HepG2 (cell line): Measurements from ENCODE around the gene STX12. TPM values are rescaled to one million over a fixed set of nuclear protein-coding genes. Genes with fewer than 3 reads are reported as not detected.

Source experiments
- ARNT ChIP-seq: fragments of 450-650 bp; IDR thresholded peaks from 2 replicates; pipeline ENCODE4 v1.6.1; 2017
- ASH2L ChIP-seq: fragments of 300-600, 200-600 bp; sonication (generic); IDR thresholded peaks from 2 replicates; pipeline ENCODE4 v1.7.0; 2017; ENCODE audit warnings: low read depth, mild to moderate bottlenecking, moderate library complexity, mixed read lengths, low read length; ENCODE audit not compliant: insufficient read length
- DRAP1 ChIP-seq: IDR thresholded peaks from 2 replicates; pipeline ENCODE4 v1.6.1; 2016; ENCODE audit warnings: missing genetic modification reagents, missing compliant biosample characterization
- EEA1 ChIP-seq: sonication (generic); formaldehyde crosslinking; IDR thresholded peaks from 2 replicates; pipeline ENCODE4 v1.5.1; 2020; ENCODE audit warnings: mild to moderate bottlenecking, missing genetic modification reagents, borderline replicate concordance
- ELF4 ChIP-seq: sonication (generic); formaldehyde crosslinking; IDR thresholded peaks from 2 replicates; pipeline ENCODE4 v1.5.0; 2020; ENCODE audit warnings: missing genetic modification reagents, mild to moderate bottlenecking, moderate library complexity, borderline replicate concordance
- HDAC1 ChIP-seq: sonication (generic); formaldehyde crosslinking; IDR thresholded peaks from 2 replicates; pipeline ENCODE4 v1.5.1; 2020; ENCODE audit warnings: mild to moderate bottlenecking, missing genetic modification reagents
- HIVEP1 ChIP-seq: sonication (generic); formaldehyde crosslinking; IDR thresholded peaks from 2 replicates; pipeline ENCODE4 v1.4.0; 2020; ENCODE audit warnings: mild to moderate bottlenecking, missing genetic modification reagents
- KLF9 ChIP-seq: IDR thresholded peaks from 2 replicates; pipeline ENCODE4 v1.6.1; 2016; ENCODE audit warnings: low read depth
- LBX2 ChIP-seq: sonication (generic); formaldehyde crosslinking; IDR thresholded peaks from 2 replicates; pipeline ENCODE4 v1.5.0; 2020; ENCODE audit warnings: missing genetic modification reagents, mild to moderate bottlenecking, borderline replicate concordance
- MYNN ChIP-seq: sonication (generic); formaldehyde crosslinking; IDR thresholded peaks from 2 replicates; pipeline ENCODE4 v1.4.0; 2020; ENCODE audit warnings: mild to moderate bottlenecking, low read depth, missing genetic modification reagents
- NONO ChIP-seq, 2 experiments: fragments of 450-650 bp in 1 of 2; sonication (generic) in 1 of 2; formaldehyde crosslinking in 1 of 2; IDR thresholded peaks in 1 of 2; conservative IDR thresholded peaks in 1 of 2; 2 replicates each; pipeline versions ENCODE4 v1.6.1 to v1.8.0; 2017 to 2022; ENCODE audit warnings: mild to moderate bottlenecking in 1 of 2, missing genetic modification reagents in 1 of 2, moderate library complexity in 1 of 2
- ZFY ChIP-seq: sonication (generic); formaldehyde crosslinking; IDR thresholded peaks from 2 replicates; pipeline ENCODE4 v1.4.0; 2020; ENCODE audit warnings: missing genetic modification reagents
- ZMYM2 ChIP-seq: sonication (generic); formaldehyde crosslinking; IDR thresholded peaks from 2 replicates; pipeline ENCODE4 v1.8.0; 2022; ENCODE audit warnings: mild to moderate bottlenecking, missing genetic modification reagents
- ZNF10 ChIP-seq: sonication (generic); formaldehyde crosslinking; IDR thresholded peaks from 2 replicates; pipeline ENCODE4 v1.4.0; 2020; ENCODE audit warnings: mild to moderate bottlenecking, low read depth, missing genetic modification reagents, borderline replicate concordance
- ZNF24 ChIP-seq: fragments of 450-650 bp; IDR thresholded peaks from 2 replicates; pipeline ENCODE4 v1.6.1; 2017; ENCODE audit warnings: antibody characterized with exemption, mild to moderate bottlenecking
- ZNF460 ChIP-seq: sonication (generic); formaldehyde crosslinking; IDR thresholded peaks from 2 replicates; pipeline ENCODE4 v1.5.1; 2020; ENCODE audit warnings: missing genetic modification reagents, mild to moderate bottlenecking, borderline replicate concordance
- ZNF512B ChIP-seq: sonication (generic); formaldehyde crosslinking; IDR thresholded peaks from 2 replicates; pipeline ENCODE4 v1.5.1; 2020; ENCODE audit warnings: missing genetic modification reagents, mild to moderate bottlenecking, borderline replicate concordance
- ZNF7 ChIP-seq: IDR thresholded peaks from 2 replicates; pipeline ENCODE4 v1.6.1; 2016; ENCODE audit warnings: missing biosample characterization, missing genetic modification reagents
- ZNF770 ChIP-seq: sonication (generic); formaldehyde crosslinking; IDR thresholded peaks from 2 replicates; pipeline ENCODE4 v1.5.0; 2020; ENCODE audit warnings: mild to moderate bottlenecking, missing genetic modification reagents
- ZNF816 ChIP-seq: sonication (generic); formaldehyde crosslinking; IDR thresholded peaks from 2 replicates; pipeline ENCODE4 v1.8.0; 2022; ENCODE audit warnings: missing genetic modification reagents, mild to moderate bottlenecking, borderline replicate concordance
- ZSCAN31 ChIP-seq: sonication (generic); formaldehyde crosslinking; IDR thresholded peaks from 2 replicates; pipeline ENCODE4 v1.5.0; 2020; ENCODE audit warnings: low read depth, mild to moderate bottlenecking, missing genetic modification reagents
- polyA plus RNA-seq, 8 experiments: library from polyadenylated mRNA; depleted of rRNA in 3 of 8; stranded (reverse) in 7 of 8; unstranded in 1 of 8; fragments of >200 nt; fragmentation: Illumina TruSeq in 4 of 8; extraction: Trizol in 4 of 8; gene quantifications; 2 replicates each; pipeline versions ENCODE4 v1.2.1 to v1.2.3, GENCODE V29; 2011 to 2016; ENCODE audit warnings: low read depth in 4 of 8, missing spikeins in 1 of 8, mixed read lengths in 1 of 8; ENCODE audit not compliant: insufficient read depth in 1 of 8
- total RNA-seq, 5 experiments: library from RNA; depleted of rRNA; stranded (reverse); fragments of >200 nt; fragmentation: Illumina TruSeq; extraction: Trizol; gene quantifications; 2 replicates each; pipeline ENCODE4 v1.2.3, GENCODE V29; 2016; ENCODE audit warnings: low read depth in 1 of 5

The STX12 gene
- total and polyA plus RNA-seq, 2 of the 13 experiments (the other 11 are each of a cell fraction or from before 2014, with no cell fraction given): 9.0 to 19.7 TPM

- peak; percentile 66 for TF ChIP-seq HDAC1 (CRISPR knock-in tag)
- peak; percentile 21; the same call in 1 of the 2 replicates for TF ChIP-seq ZNF770
- TF ChIP-seq ZSCAN31 (CRISPR knock-in tag): no peak
- no peak for TF ChIP-seq MYNN (CRISPR knock-in tag)
- TF ChIP-seq KLF9 (CRISPR knock-in tag): no peak
- peak; percentile 83 for TF ChIP-seq DRAP1 (CRISPR knock-in tag)
- TF ChIP-seq ZNF460 (CRISPR knock-in tag): no peak
- no peak for TF ChIP-seq ZNF24
- TF ChIP-seq ELF4 (CRISPR knock-in tag): no peak
- no peak for TF ChIP-seq ZNF816
- TF ChIP-seq ARNT: no peak
- 0 out of 2 replicates have a peak, but pooled peaks have one; percentile 28 for TF ChIP-seq LBX2 (CRISPR knock-in tag)
- peak; percentile 83 for TF ChIP-seq ZFY (CRISPR knock-in tag)
- TF ChIP-seq ZNF7 (CRISPR knock-in tag): no peak
- no peak for TF ChIP-seq EEA1 (CRISPR knock-in tag)
- TF ChIP-seq ASH2L: peak; percentile 51
- no peak for TF ChIP-seq NONO (IDR thresholded peaks at IDR 0.05)
- TF ChIP-seq NONO (CRISPR knock-in tag; conservative IDR thresholded peaks at IDR 0.05): 0 out of 2 replicates have a peak, but pooled peaks have one; percentile 39
- no peak for TF ChIP-seq ZMYM2 (CRISPR knock-in tag)
- TF ChIP-seq ZNF512B (CRISPR knock-in tag): no peak
- TF ChIP-seq ZNF10 (CRISPR knock-in tag): no peak
- TF ChIP-seq HIVEP1: peak; percentile 59; the same call in 1 of the 2 replicates
Observed at GRCh38 chr1:27772932-27773825, at the start of gene STX12 (continued).
